ENCODE measurements around the gene CTNNA3.

CTNNA3 gene

GRCh38 chr10:67086327-67087134 is 609.5 kb downstream of the CTNNA3 start:
- Histone ChIP-seq H3K9me2 (replicated peaks; ENCODE audit: insufficient read depth, low read length) (no peaks in the 10 kb centered on the region), H2AFZ (ENCODE audit: low read depth, low read length, severe bottlenecking) (no peak overlapping the region), H3K27ac (ENCODE audit: low read depth, low read length) (no peak overlapping the region), H4K20me1 (ENCODE audit: low read depth, low read length) (no peaks in the 10 kb centered on the region), H3K4me3 (ENCODE audit: insufficient read depth, low read length, poor library complexity, severe bottlenecking) (no peak overlapping the region), H3F3A (ENCODE audit: insufficient read depth) (no peaks in the 10 kb centered on the region), H3K4me2 (ENCODE audit: low read depth, low read length, poor library complexity, severe bottlenecking) (no peak overlapping the region), H3K27me3 (ENCODE audit: low read length) (no peaks in the 10 kb centered on the region), H3K79me2 (ENCODE audit: insufficient read depth, low read length) (no peaks in the 10 kb centered on the region), H3K9me3 (ENCODE audit: insufficient read depth, low read length) (no peaks in the 10 kb centered on the region), H3K36me3 (ENCODE audit: low read length) (no peaks in the 10 kb centered on the region), H3K9ac (ENCODE audit: low read length) (no peak overlapping the region)
- no peak for TF ChIP-seq EZH2phosphoT487 (conservative IDR thresholded peaks at IDR 0.05; ENCODE audit: low read length)
- TF ChIP-seq, protein P1, sequence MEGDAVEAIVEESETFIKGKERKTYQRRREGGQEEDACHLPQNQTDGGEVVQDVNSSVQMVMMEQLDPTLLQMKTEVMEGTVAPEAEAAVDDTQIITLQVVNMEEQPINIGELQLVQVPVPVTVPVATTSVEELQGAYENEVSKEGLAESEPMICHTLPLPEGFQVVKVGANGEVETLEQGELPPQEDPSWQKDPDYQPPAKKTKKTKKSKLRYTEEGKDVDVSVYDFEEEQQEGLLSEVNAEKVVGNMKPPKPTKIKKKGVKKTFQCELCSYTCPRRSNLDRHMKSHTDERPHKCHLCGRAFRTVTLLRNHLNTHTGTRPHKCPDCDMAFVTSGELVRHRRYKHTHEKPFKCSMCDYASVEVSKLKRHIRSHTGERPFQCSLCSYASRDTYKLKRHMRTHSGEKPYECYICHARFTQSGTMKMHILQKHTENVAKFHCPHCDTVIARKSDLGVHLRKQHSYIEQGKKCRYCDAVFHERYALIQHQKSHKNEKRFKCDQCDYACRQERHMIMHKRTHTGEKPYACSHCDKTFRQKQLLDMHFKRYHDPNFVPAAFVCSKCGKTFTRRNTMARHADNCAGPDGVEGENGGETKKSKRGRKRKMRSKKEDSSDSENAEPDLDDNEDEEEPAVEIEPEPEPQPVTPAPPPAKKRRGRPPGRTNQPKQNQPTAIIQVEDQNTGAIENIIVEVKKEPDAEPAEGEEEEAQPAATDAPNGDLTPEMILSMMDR (IDR thresholded peaks at IDR 0.05; ENCODE audit: insufficient read depth, low read length, poor library complexity, severe bottlenecking), result no peak

DNA sequence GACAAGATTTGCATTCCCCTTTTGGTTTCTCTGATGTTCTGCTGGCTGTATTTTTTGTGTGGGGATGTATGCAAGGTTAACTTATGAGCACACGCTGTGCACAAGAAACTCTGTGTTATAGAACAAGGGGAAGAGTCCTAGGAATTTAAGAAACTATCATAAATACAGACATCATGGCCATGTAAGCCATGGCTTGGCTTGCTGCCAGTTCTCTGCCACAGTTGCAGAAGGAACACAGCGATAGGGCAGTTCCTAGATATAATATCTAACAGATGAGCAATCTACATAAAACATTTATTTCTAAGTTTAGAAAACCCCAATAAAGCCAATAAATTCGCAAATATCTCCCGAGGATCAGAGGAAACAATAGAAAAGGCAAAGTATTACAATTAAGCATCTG is 616.9 kb downstream of the CTNNA3 start:
- Histone ChIP-seq H3K4me2 (ENCODE audit: low read depth, low read length, poor library complexity, severe bottlenecking) (no peak overlapping the region), H3K9me2 (replicated peaks; ENCODE audit: insufficient read depth, low read length) (no peaks in the 10 kb centered on the region), H3K27ac (ENCODE audit: low read depth, low read length) (no peak overlapping the region), H3K9ac (ENCODE audit: low read length) (no peak overlapping the region), H4K20me1 (ENCODE audit: low read depth, low read length) (no peaks in the 10 kb centered on the region), H3K9me3 (ENCODE audit: insufficient read depth, low read length) (no peaks in the 10 kb centered on the region), H3K79me2 (ENCODE audit: insufficient read depth, low read length) (no peaks in the 10 kb centered on the region), H3K27me3 (ENCODE audit: low read length) (no peaks in the 10 kb centered on the region), H3K36me3 (ENCODE audit: low read length) (no peaks in the 10 kb centered on the region), H2AFZ (ENCODE audit: low read depth, low read length, severe bottlenecking) (no peak overlapping the region), H3K4me3 (ENCODE audit: insufficient read depth, low read length, poor library complexity, severe bottlenecking) (no peak overlapping the region), H3F3A (ENCODE audit: insufficient read depth) (no peaks in the 10 kb centered on the region)
- TF ChIP-seq, protein P1 (IDR thresholded peaks at IDR 0.05; ENCODE audit: insufficient read depth, low read length, poor library complexity, severe bottlenecking), result no peak
- no peak for TF ChIP-seq EZH2phosphoT487 (conservative IDR thresholded peaks at IDR 0.05; ENCODE audit: low read length)

DNA sequence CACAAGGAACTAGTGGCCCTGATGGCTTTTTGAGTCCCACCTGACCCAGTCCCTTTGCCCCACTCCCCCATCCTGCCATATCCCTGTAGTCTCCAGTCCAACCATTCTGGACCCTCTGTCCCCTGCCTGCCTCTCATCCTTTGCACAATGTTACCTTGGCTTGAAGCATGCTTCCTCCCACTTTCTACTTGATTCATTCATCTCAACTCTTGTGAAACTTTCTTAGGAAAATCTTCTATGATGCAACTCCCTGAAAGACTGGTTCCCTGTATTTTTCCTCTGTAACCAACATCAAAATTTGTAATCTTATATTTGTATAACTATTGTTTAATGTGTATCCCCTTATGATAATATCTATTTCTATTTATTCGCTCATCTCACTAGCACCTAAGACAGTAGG is 618.6 kb downstream of the CTNNA3 start:
- H3K9me2 ChIP-seq (replicated peaks; ENCODE audit: insufficient read depth, low read length), result no peaks in the 10 kb centered on the region
- TF ChIP-seq EZH2phosphoT487 (conservative IDR thresholded peaks at IDR 0.05; ENCODE audit: low read length), result no peak
- TF ChIP-seq, protein P1 (IDR thresholded peaks at IDR 0.05; ENCODE audit: insufficient read depth, low read length, poor library complexity, severe bottlenecking), result no peak
- H3K4me2 ChIP-seq (ENCODE audit: low read depth, low read length, poor library complexity, severe bottlenecking), result no peak overlapping the region
- no peaks in the 10 kb centered on the region for H3K9me3 ChIP-seq (ENCODE audit: insufficient read depth, low read length)
- H2AFZ ChIP-seq (ENCODE audit: low read depth, low read length, severe bottlenecking), result no peak overlapping the region
- H3K27me3 ChIP-seq (ENCODE audit: low read length), result no peaks in the 10 kb centered on the region
- H3F3A ChIP-seq (ENCODE audit: insufficient read depth), result no peaks in the 10 kb centered on the region
- H3K27ac ChIP-seq (ENCODE audit: low read depth, low read length), result no peak overlapping the region
- no peaks in the 10 kb centered on the region for H4K20me1 ChIP-seq (ENCODE audit: low read depth, low read length)
- H3K36me3 ChIP-seq (ENCODE audit: low read length), result no peaks in the 10 kb centered on the region
- no peak overlapping the region for H3K9ac ChIP-seq (ENCODE audit: low read length)
- no peaks in the 10 kb centered on the region for H3K79me2 ChIP-seq (ENCODE audit: insufficient read depth, low read length)
- H3K4me3 ChIP-seq (ENCODE audit: insufficient read depth, low read length, poor library complexity, severe bottlenecking), result no peak overlapping the region
